ENCODE results near the gene BIN2.

The BIN2 gene

DNA sequence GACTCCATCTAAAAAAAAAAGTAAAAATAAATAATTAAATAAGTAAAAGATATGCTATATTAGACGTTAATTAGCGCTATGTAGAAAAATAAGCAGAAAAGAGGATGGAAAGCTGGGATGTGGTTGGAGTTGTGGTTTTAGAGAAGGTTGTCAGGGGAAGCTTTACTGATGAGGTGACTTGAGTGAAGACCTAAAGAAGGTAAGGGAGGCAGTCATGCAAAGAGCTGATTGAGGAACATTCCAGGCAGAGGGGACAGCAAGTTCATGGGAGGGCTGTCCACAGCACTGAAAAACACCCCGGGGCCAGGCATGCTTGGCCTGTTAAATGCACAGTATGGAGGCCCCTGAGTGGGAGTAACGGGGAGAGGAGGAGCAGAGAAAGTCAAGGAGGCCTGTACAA lies 69.4 kb downstream of the BIN2 start:
- in situ Hi-C loops (cut with HindIII; ENCODE audit: low pct_unique_long_range_greater_than_20kb, low sequenced_read_pairs) = no loop called here
- no peak for DNase-seq (ENCODE audit: low read depth in 1 of 2, low spot score in 1 of 2)
- no peak for TF ChIP-seq JUND (IDR thresholded peaks at IDR 0.05; ENCODE audit: low read depth)

- in situ Hi-C loops (cut with HindIII; ENCODE audit: low pct_unique_long_range_greater_than_20kb, low sequenced_read_pairs) = no loop called here
- TF ChIP-seq JUND (IDR thresholded peaks at IDR 0.05; ENCODE audit: low read depth) = no peak
- no peak for DNase-seq (ENCODE audit: low read depth in 1 of 2, low spot score in 1 of 2)
These were observed 70.7 kb downstream of the BIN2 start for GRCh38 chr12:51253276-51253675.

DNA sequence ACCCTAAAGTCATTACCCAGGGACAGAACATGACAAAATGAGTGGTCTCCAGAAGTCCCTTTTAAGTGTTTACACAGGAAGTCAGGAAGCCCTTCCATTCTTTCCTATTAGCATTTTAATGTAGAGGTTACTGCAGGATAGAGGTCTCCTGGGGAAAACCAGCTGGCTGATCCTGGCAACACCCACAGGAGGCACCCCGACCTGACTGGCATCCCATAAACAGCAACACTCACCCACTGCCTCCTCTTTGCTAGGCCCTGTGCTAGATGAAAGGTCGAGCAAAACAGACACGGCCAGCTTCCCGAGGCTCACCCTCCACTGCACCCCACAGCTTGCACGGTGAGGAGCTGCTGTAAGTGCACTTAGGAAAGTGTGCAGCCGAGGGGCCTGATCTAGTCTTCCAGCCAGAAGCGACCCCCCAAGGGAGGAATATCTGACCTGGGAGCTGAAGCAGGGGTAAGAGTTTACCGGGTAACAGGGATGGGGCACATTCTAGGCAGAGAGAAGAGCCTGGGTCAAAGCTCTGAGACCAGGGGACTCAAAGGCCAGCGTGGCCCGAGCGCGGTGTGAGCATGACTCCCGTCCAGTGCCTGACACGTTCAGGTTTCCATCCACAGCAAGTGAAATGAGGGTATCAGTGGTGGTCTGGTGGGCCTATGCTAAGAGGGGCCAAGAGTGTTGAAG lies 76.3 kb downstream of the BIN2 start:
- no peak for TF ChIP-seq JUND (IDR thresholded peaks at IDR 0.05; ENCODE audit: low read depth)
- DNase-seq (ENCODE audit: low read depth in 1 of 2, low spot score in 1 of 2) = no peak
- in situ Hi-C loops (cut with HindIII; ENCODE audit: low pct_unique_long_range_greater_than_20kb, low sequenced_read_pairs) = no loop called here

DNA sequence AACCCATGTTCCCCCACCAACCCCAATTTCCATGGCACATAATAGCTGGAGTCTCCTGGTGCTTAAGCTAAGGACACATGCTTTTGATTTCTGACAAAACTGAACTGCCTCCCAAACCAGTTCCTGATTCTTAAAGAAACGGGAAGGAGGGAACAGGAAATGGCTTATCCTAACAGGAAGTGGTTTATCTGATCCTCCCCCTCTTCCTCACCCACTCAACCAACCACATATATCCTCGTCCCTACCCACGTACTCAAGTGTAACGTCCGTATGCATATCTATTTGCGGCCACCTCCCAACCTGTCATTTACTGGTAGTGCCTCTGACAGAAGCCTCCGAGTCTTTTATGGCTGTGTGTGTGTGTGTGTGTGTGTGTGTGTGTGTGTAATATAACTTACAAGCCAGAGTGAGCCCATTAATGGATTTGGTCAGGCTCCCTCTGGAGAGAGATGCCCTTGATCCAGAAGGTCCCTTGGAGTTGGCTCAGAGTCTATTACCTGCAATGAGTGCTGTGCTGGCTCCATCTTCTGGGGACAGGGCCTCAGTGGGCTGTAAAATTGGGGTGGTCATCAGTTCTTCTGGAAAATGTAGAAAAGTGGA lies 77.6 kb downstream of the BIN2 start:
- peak in 1 of 2 experiments; percentile 44 for DNase-seq (ENCODE audit: low read depth in 1 of 2, low spot score in 1 of 2)
- in situ Hi-C loops (cut with HindIII; ENCODE audit: low pct_unique_long_range_greater_than_20kb, low sequenced_read_pairs) = no loop called here
- no peak for TF ChIP-seq JUND (IDR thresholded peaks at IDR 0.05; ENCODE audit: low read depth)

- TF ChIP-seq JUND (IDR thresholded peaks at IDR 0.05; ENCODE audit: low read depth) = no peak
- in situ Hi-C loops (cut with HindIII; ENCODE audit: low pct_unique_long_range_greater_than_20kb, low sequenced_read_pairs) = no loop called here
- no peak for DNase-seq (ENCODE audit: low read depth in 1 of 2, low spot score in 1 of 2)
These were observed 78.3 kb downstream of the BIN2 start for GRCh38 chr12:51245476-51246253.

DNA sequence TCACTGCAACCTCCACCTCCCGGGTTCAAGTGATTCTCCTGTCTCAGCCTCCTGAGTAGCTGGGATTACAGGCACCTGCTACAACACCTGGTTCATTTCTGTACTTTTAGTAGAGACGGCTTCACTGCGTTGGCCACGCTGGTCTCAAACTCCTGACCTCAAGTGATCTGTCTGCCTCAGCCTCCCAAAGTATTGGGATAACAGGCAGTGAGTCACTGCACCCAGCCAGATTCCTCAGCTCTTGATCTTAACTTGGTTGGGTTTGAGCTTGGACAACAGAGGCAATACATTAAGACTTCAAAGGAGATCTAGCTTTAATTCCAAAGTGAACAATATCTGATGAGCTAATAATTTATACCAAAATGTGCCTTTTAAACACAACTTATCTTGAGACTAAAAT lies 79.7 kb downstream of the BIN2 start:
- in situ Hi-C loops (cut with HindIII; ENCODE audit: low pct_unique_long_range_greater_than_20kb, low sequenced_read_pairs) = no loop called here
- DNase-seq (ENCODE audit: low read depth in 1 of 2, low spot score in 1 of 2) = no peak
- TF ChIP-seq JUND (IDR thresholded peaks at IDR 0.05; ENCODE audit: low read depth) = no peak

- in situ Hi-C loops (cut with HindIII; ENCODE audit: low pct_unique_long_range_greater_than_20kb, low sequenced_read_pairs) = no loop called here
- no peak for TF ChIP-seq JUND (IDR thresholded peaks at IDR 0.05; ENCODE audit: low read depth)
- DNase-seq (ENCODE audit: low read depth in 1 of 2, low spot score in 1 of 2) = no peak
These were observed 81.1 kb downstream of the BIN2 start for GRCh38 chr12:51242876-51243275.

- DNase-seq (ENCODE audit: low read depth in 1 of 2, low spot score in 1 of 2) = no peak
- in situ Hi-C loops (cut with HindIII; ENCODE audit: low pct_unique_long_range_greater_than_20kb, low sequenced_read_pairs) = no loop called here
- TF ChIP-seq JUND (IDR thresholded peaks at IDR 0.05; ENCODE audit: low read depth) = no peak
These were observed 81.9 kb downstream of the BIN2 start for GRCh38 chr12:51242120-51242519.

DNA sequence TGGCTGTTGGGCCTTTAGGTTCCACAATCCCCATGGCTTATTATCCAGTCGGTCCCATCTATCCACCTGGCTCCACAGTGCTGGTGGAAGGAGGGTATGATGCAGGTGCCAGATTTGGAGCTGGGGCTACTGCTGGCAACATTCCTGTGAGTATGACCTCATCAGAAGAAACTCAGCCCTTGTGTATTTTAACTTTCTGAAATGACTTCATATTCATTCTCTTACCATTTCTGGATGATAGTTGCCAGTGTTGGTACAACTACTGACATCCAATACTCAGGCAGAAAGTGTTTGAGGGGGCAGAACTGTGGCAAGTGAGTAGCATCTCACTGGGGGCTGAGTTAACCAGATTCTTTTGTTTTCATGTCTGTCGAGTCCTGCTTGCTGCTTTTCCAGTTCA lies 83.0 kb downstream of the BIN2 start:
- DNase-seq (ENCODE audit: low read depth in 1 of 2, low spot score in 1 of 2) = peak in 1 of 2 experiments; percentile 29
- no peak for TF ChIP-seq JUND (IDR thresholded peaks at IDR 0.05; ENCODE audit: low read depth)
- in situ Hi-C loops (cut with HindIII; ENCODE audit: low pct_unique_long_range_greater_than_20kb, low sequenced_read_pairs) = no loop called here

- TF ChIP-seq JUND (IDR thresholded peaks at IDR 0.05; ENCODE audit: low read depth) = no peak
- DNase-seq (ENCODE audit: low read depth in 1 of 2, low spot score in 1 of 2) = peak; percentile 95 to 99
- in situ Hi-C loops (cut with HindIII; ENCODE audit: low pct_unique_long_range_greater_than_20kb, low sequenced_read_pairs) = no loop called here
These were observed 85.3 kb downstream of the BIN2 start, which contains the start of gene DAZAP2 for GRCh38 chr12:51238510-51239334. TSS of gene DAZAP2 (plus strand) at chr12:51238826. CDS start at chr12:51238908, 82 bp downstream.

DNA sequence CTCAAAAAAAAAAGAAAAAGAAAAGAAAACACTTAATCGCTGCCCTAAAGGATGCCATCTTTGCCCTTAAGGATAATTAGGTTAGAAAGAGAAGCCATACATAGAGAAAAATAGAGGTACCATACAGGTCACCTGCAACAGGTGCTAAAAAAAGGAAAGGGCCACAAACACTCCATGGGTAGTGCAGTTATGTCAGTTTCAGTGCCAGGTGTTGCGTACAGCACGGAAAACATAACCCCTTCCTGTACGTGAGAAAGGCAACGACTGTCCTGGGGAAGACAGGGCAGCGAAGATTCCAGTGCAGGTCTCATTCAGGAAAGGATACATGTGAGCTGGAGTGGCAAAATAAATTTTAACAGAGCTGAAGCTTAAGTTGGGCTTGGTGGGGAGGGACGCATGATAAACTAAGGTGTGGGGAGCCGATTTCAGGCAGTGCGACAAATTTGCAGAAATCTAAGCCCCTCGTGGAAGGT lies 85.9 kb downstream of the BIN2 start:
- no peak for TF ChIP-seq JUND (IDR thresholded peaks at IDR 0.05; ENCODE audit: low read depth)
- peak in 1 of 2 experiments; percentile 80 for DNase-seq (ENCODE audit: low read depth in 1 of 2, low spot score in 1 of 2)
- in situ Hi-C loops (cut with HindIII; ENCODE audit: low pct_unique_long_range_greater_than_20kb, low sequenced_read_pairs) = no loop called here

DNA sequence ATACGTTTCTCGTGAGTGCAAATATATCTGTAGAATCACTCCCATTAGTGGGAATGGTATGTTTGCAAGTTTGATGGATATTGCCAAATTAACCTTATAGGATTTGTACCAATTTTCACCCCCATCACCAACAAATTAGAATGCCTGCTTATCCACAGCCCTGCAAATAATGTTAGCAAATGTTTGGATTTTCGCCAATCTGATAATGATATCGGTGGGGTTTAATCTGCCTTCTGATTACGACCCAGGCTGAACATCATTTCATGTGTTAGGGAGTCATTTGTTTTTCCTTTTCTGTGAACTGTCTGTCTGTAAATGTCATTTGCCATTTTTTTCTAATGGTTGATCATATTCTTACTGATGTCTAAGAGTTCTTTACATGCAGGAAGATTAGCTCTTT lies 89.4 kb downstream of the BIN2 start:
- no peak for DNase-seq (ENCODE audit: low read depth in 1 of 2, low spot score in 1 of 2)
- in situ Hi-C loops (cut with HindIII; ENCODE audit: low pct_unique_long_range_greater_than_20kb, low sequenced_read_pairs) = no loop called here
- no peak for TF ChIP-seq JUND (IDR thresholded peaks at IDR 0.05; ENCODE audit: low read depth)
